Upper lobe of right lung (tissue), 1 donor: ENCODE data around the gene TTN. TPM values are rescaled to one million over a fixed set of nuclear protein-coding genes. Genes with fewer than 3 reads are reported as not detected.

Experiments used
- ATAC-seq: fragments of 200-7000 bp; cut with Tn5 transposase; one replicate; pipeline ENCODE4 v1.9.1; 2020; ENCODE audit warnings: mild to moderate bottlenecking, moderate library complexity
- DNase-seq: peaks from one replicate; pipeline ENCODE4 v3.0.0-alpha.2; 2020
- H3K27ac ChIP-seq: fragments of 200-600 bp; one replicate; pipeline ENCODE4 v1.8.0; 2022
- H3K27me3 ChIP-seq: fragments of 200-600 bp; one replicate; pipeline ENCODE4 v1.8.0; 2022; ENCODE audit warnings: mild to moderate bottlenecking
- H3K36me3 ChIP-seq: fragments of 200-600 bp; one replicate; pipeline ENCODE4 v1.8.0; 2022
- H3K4me1 ChIP-seq: fragments of 200-600 bp; one replicate; pipeline ENCODE4 v1.8.0; 2022
- H3K4me3 ChIP-seq: fragments of 200-600 bp; one replicate; pipeline ENCODE4 v1.8.0; 2022; ENCODE audit warnings: mild to moderate bottlenecking
- H3K9me3 ChIP-seq: fragments of 200-600 bp; one replicate; pipeline ENCODE4 v1.8.0; 2022
- CTCF ChIP-seq: fragments of 200-600 bp; IDR thresholded peaks from one replicate; pipeline ENCODE4 v1.8.0; 2022; ENCODE audit warnings: antibody characterized with exemption
- intact Hi-C: fragments of 100-400 bp; cut with DNase I; formaldehyde crosslinking; loops from one replicate; pipeline ENCODE4 v1.11.0; 2022
- total RNA-seq: library from RNA; stranded (reverse); fragmentation: NEBNext Ultra II Directional; extraction: Animal tissue kit (Norgen Biotek cat#: 25700); gene quantifications from one replicate; pipeline ENCODE4 v1.2.1, GENCODE V29; 2021
- donor health status: DM: no; HTN: yes; CAD: no; lungs with severe emphysema.

The TTN gene
- total RNA-seq, 1 donor from 2014 or later, result 19.6 TPM

DNA sequence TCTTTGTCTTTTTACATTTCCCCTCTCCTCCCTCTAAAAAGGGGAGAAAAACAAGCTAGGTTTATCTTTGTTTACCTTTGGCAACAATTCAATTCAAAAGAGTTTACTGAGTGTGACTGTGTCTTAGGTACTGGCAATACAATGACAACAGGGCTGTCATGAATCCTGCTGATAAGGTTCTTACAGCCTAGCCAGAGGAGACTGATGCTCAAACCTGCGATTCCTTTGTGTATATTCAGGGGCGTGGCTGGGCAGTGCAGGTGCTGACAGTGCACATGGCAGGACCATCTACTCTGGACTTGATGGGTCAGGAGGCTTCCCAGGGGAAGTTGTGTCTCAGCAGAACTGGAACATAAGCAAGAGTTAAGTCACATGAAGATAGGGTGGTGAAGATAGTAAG lies 23.2 kb upstream of the TTN start:
- intact Hi-C loops, result no loop called here
- no peak for DNase-seq
- H3K4me3 ChIP-seq, result no peak overlapping the region
- no peaks in the 10 kb centered on the region for H3K9me3 ChIP-seq
- H3K27ac ChIP-seq, result no peak overlapping the region
- no peaks in the 10 kb centered on the region for H3K4me1 ChIP-seq
- no peaks in the 10 kb centered on the region for H3K27me3 ChIP-seq
- H3K36me3 ChIP-seq, result no peaks in the 10 kb centered on the region
- no peak for TF ChIP-seq CTCF
- ATAC-seq, result no peak

DNA sequence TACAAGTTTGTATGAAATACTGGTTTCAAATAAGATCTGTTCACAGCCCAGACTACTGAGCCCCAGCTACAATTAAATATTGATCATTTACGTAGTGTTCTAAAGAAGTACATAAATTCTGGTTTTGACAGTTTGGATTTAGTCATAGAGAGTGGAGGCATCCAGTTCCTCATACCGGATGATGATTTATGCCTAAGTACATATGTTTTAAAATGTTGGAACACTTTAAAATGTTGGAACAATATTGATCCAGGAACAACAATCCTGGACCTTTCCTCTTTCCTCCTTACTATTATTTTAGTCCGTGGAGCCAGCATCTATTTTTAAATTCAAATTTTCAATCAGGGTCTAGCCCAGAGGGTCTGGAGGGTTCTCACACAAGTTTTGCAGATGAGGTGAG lies 22.8 kb upstream of the TTN start:
- no peak for TF ChIP-seq CTCF
- Histone ChIP-seq H3K4me1 (no peaks in the 10 kb centered on the region), H3K27me3 (no peaks in the 10 kb centered on the region), H3K36me3 (no peaks in the 10 kb centered on the region), H3K4me3 (no peak overlapping the region), H3K9me3 (no peaks in the 10 kb centered on the region), H3K27ac (no peak overlapping the region)
- ATAC-seq (no peak), DNase-seq (no peak)
- intact Hi-C loops, result no loop called here

- H3K9me3 ChIP-seq, result no peaks in the 10 kb centered on the region
- H3K4me1 ChIP-seq, result no peaks in the 10 kb centered on the region
- DNase-seq (no peak), ATAC-seq (no peak)
- intact Hi-C loops, result no loop called here
- no peak overlapping the region for H3K27ac ChIP-seq
- no peak for TF ChIP-seq CTCF
- no peaks in the 10 kb centered on the region for H3K36me3 ChIP-seq
- no peak overlapping the region for H3K4me3 ChIP-seq
- no peaks in the 10 kb centered on the region for H3K27me3 ChIP-seq
Observed at GRCh38 chr2:178829299-178829960, 22.2 kb upstream of the TTN start.

DNA sequence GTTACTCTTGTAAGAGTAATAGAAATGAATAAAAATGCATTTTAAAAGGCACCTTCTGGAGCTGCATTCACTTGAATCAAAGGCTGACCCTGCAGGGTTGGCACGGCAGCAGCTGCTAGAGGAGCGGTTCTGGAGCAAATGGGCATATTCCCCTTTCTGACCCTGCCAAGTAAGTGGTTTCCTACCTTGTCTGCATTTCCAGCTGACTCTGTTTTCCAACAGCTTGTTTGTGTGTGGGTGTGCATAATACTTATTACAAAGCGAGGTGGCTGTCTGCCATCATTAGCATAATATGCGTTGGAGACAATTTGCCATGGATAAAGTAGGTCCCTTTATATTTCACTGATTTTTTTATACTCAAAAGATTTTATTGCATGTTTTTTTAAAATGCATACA lies 21.3 kb upstream of the TTN start:
- ATAC-seq (no peak), DNase-seq (no peak)
- Histone ChIP-seq H3K4me3 (no peak overlapping the region), H3K36me3 (no peaks in the 10 kb centered on the region), H3K27ac (no peak overlapping the region), H3K27me3 (no peaks in the 10 kb centered on the region), H3K9me3 (no peaks in the 10 kb centered on the region), H3K4me1 (no peaks in the 10 kb centered on the region)
- intact Hi-C loops, result no loop called here
- no peak for TF ChIP-seq CTCF

DNA sequence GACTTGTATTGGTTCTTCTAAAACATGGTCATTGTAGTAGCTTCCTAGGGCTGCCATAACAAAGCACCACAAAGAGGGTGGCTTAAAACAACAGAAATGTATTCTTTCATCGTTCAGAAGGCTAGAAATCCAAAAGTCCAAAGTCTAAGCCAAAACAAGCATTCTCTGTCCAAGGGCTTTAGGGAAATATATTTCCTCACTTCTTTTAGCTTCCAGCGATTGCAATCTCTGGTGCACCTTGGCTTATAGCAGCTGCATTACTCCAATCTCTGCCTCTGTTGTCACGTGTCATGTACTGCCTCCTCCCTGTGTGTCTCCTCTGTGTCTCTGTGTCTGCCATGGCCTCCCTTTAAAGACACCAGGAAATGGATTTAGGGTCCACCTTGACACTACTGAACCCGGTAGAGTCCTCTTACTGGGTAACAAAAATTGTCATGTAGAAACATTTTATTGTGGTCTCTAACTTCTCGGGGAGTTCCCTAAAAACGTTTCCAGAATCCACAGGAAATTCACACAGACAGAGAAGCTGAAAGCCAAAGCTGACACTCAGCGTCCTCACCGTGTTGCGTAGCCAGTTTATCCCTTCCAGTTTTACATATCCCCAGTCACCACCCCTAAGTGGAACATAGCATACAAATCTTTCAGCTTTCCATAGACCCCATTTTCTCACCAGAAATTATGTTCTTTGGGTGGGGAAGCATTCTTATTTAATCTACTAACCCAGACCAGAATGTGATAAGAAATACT lies 20.7 kb upstream of the TTN start:
- Histone ChIP-seq H3K9me3 (no peaks in the 10 kb centered on the region), H3K36me3 (no peaks in the 10 kb centered on the region), H3K4me1 (no peaks in the 10 kb centered on the region), H3K27me3 (no peaks in the 10 kb centered on the region), H3K27ac (no peak overlapping the region), H3K4me3 (no peak overlapping the region)
- ATAC-seq, result no peak
- intact Hi-C loops, result no loop called here
- TF ChIP-seq CTCF, result no peak
- DNase-seq, result no peak
